ENCODE results near the gene MS4A4A.

- TF ChIP-seq CTCF (IDR thresholded peaks at IDR 0.05): no peak
- TF ChIP-seq POLR2A (IDR thresholded peaks at IDR 0.05; ENCODE audit: low read depth): no peak
- no peak for TF ChIP-seq EP300 (IDR thresholded peaks at IDR 0.05)
- no peak for TF ChIP-seq POLR2AphosphoS5 (IDR thresholded peaks at IDR 0.05)
These were observed 77.3 kb downstream of the MS4A4A start for GRCh38 chr11:60357771-60358170.

All from esophagus muscularis mucosa (tissue), 4 donors.